Stimulated activated CD4-positive, alpha-beta T cell treated with anti-CD3 and anti-CD28 coated beads, Interleukin-4, amount 100 ng/mL, for 4 hours (primary cell): Measurements from ENCODE around the gene NDUFS6.
A peak's percentile ranks its signal among the peaks of the same experiment; 100 is the strongest.
"Not testable (repeated sequence)": the region's sequence is repeated elsewhere in the genome, so short reads cannot be mapped to it uniquely, and the experiment has no call there.

Source experiments
- DNase-seq, 2 experiments: peaks; one replicate each; pipeline ENCODE4 v3.0.0-alpha.2; 2020

The NDUFS6 gene

DNA sequence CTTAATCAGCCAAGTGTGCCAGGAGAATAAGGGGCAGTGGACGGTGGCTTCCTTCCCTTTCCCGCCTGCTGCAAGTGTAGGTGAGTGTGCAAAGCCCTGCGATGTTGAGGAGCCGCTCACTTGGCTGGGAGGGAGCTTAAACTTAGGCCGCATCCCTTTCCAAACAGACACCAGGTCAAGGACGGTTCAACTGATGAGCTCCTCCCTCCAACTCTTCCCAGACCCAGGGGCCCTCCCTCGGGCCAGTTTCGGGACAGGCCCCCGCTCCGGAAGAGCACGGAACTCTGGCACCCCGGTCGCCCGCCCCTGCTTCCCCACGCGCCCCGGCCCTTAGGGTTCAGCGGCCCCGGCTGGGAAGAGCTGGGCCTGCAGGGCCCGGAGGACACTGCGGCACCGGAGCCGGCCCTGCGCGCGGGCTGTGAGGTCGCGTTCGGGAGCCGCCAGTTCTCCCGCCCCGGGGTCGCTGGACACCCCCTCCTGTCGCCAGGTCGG, 2.1 kb upstream of the NDUFS6 start:
- DNase-seq, result peak in 1 of 2 experiments; percentile 40

DNA sequence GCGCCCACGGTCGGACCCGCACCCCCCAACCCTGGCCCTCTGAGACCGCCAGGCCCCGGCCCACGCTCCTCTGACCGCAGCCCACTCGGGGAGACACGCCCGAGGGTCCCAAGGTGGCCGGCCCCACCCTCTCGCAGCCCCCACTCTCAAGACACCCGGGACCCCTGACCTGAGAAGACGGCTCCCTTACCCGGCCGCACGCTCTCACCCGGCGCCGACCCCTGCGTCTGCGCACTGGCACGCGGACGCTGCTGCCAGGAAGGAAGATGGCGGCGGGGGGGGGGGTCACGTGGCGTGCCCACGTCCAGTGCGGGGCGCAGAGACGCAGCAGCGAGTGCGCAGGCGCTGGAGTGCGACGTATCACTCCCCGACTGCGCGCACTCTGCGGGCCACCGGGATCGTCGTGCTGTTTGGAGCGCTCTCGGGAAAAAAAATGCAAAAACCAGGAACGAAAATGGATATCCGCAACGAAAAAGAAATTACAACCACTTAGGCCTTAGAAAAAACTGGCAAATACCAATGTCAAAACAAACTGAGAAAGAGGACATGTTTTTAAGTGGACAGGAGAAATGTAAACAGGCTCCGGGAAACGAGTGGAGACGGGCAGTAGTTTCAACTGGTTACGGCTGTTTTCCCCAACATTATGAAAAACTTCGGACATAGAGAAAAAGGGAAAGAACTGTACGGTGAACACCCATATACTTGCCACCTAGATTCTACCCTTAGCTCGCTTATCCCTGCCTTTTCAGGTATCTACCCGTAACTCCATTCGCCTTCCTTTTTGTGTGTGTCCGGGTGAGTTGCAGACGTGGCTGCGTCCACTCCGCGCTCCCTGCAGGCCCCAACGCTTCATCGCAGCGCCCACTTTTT, 1.4 kb upstream of the NDUFS6 start, which contains the start of gene MRPL36:
Gene MRPL36 (minus strand): TSS at position 236 of the 870 bp plus-strand sequence. CDS start 902 bp downstream, outside the sequence.
- peak; percentile 91 to 96 for DNase-seq

DNA sequence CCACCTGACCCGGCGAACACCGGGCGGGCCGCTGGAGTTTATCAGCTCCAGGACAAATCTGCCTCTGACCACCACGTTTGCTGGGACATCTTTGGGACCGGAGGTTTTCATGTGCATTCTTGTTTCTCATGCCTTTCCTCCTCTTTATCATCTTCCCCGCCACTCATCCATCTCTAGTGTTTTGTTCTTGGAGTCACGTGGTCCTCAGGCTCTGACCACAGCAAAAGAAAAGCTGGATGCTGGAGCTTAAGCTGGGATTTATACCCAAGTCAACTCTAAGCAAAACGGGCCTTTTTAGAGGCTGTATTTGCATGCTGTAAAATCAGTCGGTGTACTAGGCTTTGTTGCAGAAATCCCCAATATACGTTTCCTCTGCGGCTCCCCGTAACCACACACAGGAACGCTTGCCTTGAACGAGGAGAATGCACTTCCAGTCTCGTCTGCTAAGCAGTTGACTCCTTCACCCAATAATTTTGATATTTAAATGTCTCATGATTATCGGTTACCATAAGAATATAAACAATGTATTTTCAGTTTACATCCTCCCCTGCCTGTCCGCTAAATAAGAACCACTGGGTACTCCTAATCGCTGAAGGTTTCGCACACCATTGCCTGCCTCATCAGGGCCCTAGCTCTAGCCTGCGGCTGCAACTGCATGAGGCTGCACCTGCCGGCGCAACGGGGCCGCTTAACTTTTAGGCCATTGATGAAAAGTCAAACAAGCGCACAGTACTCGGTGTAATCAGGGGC, 560 bp upstream of the NDUFS6 start:
- no peak for DNase-seq

GRCh38 chr5:1801967-1802295, 724 bp downstream of the NDUFS6 start:
- DNase-seq, result no peak

DNA sequence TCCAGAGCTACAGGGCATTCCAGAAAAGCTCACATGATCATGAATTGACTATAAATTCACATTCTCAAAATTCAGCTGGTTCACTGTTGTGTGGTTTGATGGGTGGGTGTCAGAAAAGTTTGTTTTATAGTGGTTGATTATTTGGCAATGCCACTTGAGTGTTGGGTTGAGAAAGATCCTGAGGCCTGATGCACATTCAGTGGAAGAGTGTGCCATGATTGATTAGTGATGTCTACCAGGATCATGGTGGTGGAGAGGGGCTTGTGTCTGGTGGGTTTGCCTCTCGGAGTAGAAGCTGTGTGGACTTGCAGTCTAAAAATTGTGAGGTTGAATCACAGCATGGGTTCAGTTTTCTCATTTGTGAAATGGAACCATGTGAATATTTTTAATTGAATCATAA, 2.0 kb downstream of the NDUFS6 start:
- DNase-seq, result no peak

DNA sequence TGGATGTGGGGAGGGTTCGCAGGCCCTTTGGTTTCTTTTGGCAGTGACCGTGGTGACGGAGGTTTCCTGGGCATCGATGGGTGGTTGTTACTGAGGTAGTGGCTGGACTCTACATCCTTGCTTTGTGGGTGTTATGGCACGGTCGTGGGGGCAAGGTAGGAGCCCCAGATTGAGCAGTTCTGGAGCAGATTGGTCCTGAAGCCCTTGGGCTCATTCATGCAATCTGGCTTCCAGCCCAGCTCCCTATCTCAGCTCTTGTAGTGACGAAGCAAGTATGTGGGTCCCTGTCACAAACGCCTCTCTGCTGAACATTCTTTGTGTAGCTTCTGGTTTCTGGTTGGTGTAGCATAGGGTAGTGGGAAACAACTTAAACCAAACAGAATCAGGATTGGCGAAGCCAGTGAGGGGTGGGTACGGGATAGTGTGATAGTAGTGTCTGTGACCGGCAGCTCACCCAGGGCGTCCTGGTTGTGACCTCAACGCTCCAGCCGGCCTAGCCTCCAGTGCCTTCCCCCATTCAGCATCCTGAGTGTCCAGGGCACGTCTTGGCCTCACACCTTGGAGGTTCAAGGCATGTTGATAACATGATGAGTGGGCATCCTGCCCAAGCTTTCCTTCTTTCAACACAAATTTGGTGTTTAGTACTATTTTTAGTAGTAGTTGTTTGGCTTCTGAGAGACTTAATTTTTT, 2.9 kb downstream of the NDUFS6 start:
- DNase-seq, result no peak

DNA sequence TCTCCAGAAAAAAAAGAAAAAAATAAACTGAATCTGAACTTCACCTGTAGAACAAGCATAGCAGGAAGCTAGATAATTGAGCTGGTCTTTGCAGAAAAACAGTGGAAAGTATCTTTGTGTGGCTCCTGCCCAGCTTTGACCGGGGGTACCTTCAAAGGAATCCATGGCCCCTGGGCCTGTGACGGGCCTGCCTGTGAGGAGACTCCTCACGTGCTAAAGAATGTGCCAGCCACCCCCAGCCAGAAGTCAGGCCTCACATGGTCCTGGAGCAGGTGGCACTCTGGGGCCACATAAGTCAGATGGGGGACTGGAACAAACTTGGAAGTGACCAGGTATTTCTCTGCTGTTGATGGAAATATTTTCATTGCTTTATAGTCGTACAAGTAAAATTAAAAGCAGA, 4.1 kb downstream of the NDUFS6 start:
- DNase-seq, result no peak

DNA sequence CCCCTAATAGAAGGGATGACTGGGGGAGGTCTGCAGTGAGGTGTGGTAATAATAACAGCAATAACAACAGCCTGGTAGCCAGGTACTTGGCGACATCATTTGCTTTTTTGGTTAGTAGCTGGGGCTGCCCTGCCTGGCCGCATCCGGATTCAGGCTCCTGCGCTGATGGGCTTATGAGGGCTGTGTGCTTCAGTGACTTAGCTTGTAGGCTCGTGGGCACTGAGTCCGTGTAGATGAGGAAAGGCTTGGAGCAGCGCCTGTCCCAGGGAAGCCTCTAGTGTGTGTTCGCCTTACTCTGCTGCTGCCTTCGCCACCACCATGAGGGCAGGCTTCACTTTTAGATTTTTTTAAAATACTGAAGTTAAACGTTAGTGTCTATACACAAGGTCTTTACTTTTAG, 4.5 kb downstream of the NDUFS6 start:
- no peak for DNase-seq

GRCh38 chr5:1806199-1806598, 5.0 kb downstream of the NDUFS6 start:
- DNase-seq, result no peak

DNA sequence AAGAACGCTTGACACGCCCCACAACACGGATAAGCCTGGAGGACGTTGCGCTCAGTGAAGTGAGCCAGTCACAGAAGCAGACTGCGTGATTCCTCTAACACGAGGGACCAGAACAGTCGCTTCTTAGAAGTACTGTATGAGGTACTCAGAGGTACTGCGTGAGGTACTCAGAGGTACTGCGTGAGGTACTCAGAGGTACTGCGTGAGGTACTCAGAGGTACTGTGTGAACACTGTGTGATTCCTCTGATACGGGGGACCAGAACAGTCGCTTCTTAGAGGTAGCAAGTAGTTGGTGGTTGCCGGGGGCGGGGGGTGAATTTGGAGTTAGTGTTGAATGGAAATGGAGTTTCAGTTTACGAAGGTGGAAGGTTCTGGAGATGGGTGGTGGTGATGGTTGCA, 5.8 kb downstream of the NDUFS6 start:
- no peak for DNase-seq

DNA sequence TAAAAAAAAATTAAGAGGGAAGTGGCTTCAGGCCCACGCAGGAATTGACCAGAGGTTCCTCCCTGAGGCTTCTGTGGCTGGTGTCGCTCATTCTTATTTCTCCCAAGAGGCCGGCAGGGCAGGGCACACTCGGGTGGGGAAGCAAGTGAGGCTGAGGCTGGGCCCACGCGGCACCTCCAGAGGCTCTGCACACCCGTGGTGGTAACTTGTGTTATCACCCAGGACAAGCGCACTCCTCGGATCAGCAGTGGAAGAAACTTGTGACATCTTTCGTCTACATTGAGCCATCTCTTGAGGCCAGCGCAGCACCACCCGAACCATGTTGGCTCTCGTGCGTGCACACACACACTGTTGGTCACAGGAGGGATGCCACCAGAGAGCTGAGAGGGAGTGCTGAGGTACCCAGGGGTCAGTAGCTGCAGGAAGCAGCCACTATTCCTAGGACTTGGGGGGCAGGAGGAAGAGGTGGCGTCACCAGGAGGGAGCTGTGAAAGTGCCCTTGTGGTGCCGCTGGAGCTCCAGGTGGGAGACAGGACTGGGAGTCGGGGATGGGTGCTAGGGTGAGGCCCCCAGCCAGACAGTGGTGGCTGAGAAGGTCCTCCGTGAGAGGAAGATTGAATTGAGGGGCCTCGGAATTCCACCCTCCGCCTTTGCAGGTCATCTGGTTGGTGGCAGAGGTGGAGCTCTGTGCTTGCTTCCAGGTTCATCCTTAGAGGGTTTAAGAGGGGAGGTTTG, 6.4 kb downstream of the NDUFS6 start:
- no peak for DNase-seq

DNA sequence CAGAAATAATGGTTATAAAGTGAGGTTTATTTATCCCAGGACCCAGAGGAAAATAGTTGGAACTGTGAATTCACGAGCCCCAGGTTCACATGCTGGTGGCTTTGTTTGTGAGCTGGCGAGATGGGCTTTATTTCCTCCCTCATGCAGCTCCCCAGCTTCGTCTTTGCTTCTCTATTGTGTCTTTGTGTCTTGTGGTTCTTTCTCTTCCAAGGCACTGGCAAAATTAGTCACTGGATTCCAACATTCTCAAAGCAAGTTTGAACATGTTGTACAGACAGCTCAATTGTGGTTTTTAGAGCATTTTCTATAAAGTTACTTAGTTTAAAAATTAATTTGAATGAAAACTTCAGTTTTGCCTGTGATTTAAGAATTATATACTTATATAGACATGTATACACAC, 7.2 kb downstream of the NDUFS6 start:
- DNase-seq, result no peak

DNA sequence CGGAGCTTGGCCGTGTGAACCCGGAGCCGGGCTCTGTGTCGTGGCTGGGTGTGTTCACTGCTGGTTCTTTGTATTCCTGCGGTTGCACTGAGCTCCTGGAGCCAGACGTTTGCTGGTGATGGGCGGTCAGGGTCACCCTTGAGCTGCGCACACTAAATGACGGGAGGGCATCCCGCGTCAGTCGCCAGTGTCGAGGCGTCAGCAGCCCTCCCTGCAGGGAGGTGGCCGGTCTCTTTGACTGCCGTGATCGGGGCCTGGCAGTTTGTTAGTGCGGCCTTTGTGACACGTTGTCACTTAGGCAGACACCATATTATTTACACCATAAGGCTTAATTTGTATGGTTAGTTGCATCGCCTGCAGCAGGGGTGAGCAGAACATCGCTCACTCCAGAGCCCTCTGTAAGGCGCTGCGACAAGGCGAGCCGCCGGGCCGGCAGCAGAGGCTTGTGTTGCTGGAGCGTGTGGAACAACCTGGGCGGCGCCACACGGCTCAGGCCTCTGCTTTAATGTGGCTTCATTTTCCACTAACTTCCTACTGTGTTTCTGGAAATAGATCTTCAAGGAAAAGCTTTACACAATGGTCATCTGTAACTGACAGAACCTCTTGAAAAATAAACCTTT, 8.3 kb downstream of the NDUFS6 start:
- DNase-seq, result no peak

DNA sequence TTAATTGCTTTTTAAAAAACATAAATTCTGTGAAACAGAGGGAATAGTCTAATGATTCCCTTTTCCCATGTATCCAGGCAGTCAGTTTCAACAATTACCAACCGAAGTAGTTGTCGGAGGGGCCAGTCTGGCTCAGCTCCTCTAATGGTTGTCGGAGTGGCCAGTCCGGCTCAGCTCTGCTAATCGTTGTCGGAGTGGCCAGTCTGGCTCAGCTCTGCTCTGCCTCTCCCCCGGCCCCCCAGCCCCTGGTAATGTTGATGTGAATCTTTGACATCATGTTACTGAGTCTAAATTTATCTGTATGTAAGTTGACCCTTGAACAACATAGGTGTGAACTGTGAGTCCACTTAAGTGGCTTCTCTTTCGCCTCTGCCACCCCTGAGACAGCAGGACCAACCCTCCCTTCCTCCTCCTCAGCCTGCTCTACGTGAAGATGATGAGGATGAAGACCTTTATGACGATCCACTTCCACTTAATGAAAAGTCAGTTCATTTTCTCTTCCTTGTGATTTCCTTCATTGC, 9.4 kb downstream of the NDUFS6 start:
- DNase-seq, result no peak

GRCh38 chr5:1814183-1815020, 13.2 kb downstream of the NDUFS6 start:
- no peak for DNase-seq

GRCh38 chr5:1815071-1815786, 14.0 kb downstream of the NDUFS6 start:
- no peak for DNase-seq

- no peak for DNase-seq
Observed at GRCh38 chr5:1815881-1816292, 14.7 kb downstream of the NDUFS6 start.

- DNase-seq, result not testable (repeated sequence)
Observed at GRCh38 chr5:1816495-1817089, 15.4 kb downstream of the NDUFS6 start.

DNA sequence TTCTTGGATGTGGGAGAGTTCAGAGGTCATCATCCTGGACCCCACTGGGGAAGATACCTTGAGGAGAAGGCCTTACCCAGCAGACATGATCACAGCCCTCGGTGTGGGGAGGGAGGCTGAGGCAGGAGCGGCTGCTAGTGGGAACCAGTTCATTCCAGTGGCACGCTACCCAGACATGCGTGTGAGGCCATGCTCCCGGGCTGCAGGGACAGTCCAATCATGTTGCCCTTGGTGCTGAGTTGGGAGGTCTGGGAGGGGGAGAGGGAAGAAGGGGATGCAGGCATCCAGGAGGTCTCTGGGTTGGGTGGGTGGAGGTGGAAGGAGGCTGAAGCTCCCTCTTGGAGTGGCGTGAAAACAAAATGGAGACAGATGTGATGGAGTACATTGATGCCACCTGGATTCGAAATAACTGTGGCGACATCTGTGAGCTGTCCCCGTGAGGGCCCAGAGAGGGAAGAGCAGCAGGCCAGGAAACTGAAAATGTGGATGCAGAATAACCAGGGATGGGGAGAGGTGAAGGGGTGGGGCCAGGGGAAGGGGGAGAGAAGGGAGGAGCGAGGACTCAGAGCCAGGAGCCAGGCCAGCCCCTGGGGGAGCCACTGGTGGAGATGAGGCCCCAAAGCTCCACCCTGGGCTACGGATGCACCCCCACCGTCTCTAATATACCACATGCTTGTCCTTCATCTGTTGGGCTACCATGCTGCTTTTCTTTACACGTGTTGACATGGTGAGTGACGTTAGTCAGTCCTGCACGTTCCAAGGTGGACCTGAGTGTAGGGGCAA, 16.2 kb downstream of the NDUFS6 start:
- no peak for DNase-seq
